WTC11 (cell line): ENCODE measurements around the gene EIF2D.

Experiments
- MAX ChIP-seq: sonication (generic); formaldehyde crosslinking; IDR thresholded peaks from 2 replicates; pipeline ENCODE4 v1.8.0; 2022; ENCODE audit warnings: mild to moderate bottlenecking, missing genetic modification reagents
- USF1 ChIP-seq: sonication (generic); formaldehyde crosslinking; IDR thresholded peaks from 2 replicates; pipeline ENCODE4 v1.8.0; 2022; ENCODE audit warnings: mild to moderate bottlenecking, missing genetic modification reagents

- TF ChIP-seq USF1 (CRISPR knock-in tag) (no peak), MAX (CRISPR knock-in tag) (no peak)
Measured at GRCh38 chr1:206590025-206590758, 22.1 kb downstream of the EIF2D start.
